Stomach smooth muscle (tissue), 2 donors: ENCODE measurements around the gene TUBAL3.

Source experiments
- H3K27ac ChIP-seq: one replicate; pipeline ENCODE4 v1.7.0; 2013; ENCODE audit warnings: mild to moderate bottlenecking, low read length, inconsistent platforms
- H3K27me3 ChIP-seq, 2 donors: one replicate each; pipeline ENCODE4 v1.7.0; 2013; ENCODE audit warnings: low read length in 2 of 2; ENCODE audit not compliant: insufficient read depth in 2 of 2, control insufficient read depth in 1 of 2
- H3K36me3 ChIP-seq, 2 donors: one replicate each; pipeline ENCODE4 v1.7.0; 2013; ENCODE audit warnings: low read length in 2 of 2; ENCODE audit not compliant: control insufficient read depth in 2 of 2, insufficient read depth in 2 of 2
- H3K4me1 ChIP-seq: one replicate; pipeline ENCODE4 v1.7.0; 2013; ENCODE audit warnings: low read length; ENCODE audit not compliant: control insufficient read depth, insufficient read depth
- H3K4me3 ChIP-seq, 2 donors: one replicate each; pipeline ENCODE4 v1.7.0; 2013; ENCODE audit warnings: low read length in 2 of 2
- H3K9ac ChIP-seq, 2 donors: one replicate each; pipeline ENCODE4 v1.7.0; 2013; ENCODE audit warnings: low read length in 2 of 2, mild to moderate bottlenecking in 1 of 2
- H3K9me3 ChIP-seq, 2 donors: one replicate each; pipeline ENCODE4 v1.7.0; 2013; ENCODE audit warnings: low read length in 2 of 2; ENCODE audit not compliant: control insufficient read depth in 2 of 2
- donor health status: healthy.
- donor health status: Pancreatic carcinoma.

Gene TUBAL3

GRCh38 chr10:5360318-5360915, 44.2 kb downstream of the TUBAL3 start:
- Histone ChIP-seq H3K4me1 (no peaks in the 10 kb centered on the region), H3K9me3 (no peaks in the 10 kb centered on the region), H3K27ac (no peak overlapping the region), H3K36me3 (no peaks in the 10 kb centered on the region), H3K27me3 (peaks cover 22 to 30% of the 10 kb centered on the region in 2 donors), H3K4me3 (no peak overlapping the region), H3K9ac (no peak overlapping the region)

- Histone ChIP-seq H3K4me3 (no peak overlapping the region), H3K27ac (no peak overlapping the region), H3K36me3 (no peaks in the 10 kb centered on the region)
Observed at GRCh38 chr10:5356302-5356763, 48.3 kb downstream of the TUBAL3 start.

DNA sequence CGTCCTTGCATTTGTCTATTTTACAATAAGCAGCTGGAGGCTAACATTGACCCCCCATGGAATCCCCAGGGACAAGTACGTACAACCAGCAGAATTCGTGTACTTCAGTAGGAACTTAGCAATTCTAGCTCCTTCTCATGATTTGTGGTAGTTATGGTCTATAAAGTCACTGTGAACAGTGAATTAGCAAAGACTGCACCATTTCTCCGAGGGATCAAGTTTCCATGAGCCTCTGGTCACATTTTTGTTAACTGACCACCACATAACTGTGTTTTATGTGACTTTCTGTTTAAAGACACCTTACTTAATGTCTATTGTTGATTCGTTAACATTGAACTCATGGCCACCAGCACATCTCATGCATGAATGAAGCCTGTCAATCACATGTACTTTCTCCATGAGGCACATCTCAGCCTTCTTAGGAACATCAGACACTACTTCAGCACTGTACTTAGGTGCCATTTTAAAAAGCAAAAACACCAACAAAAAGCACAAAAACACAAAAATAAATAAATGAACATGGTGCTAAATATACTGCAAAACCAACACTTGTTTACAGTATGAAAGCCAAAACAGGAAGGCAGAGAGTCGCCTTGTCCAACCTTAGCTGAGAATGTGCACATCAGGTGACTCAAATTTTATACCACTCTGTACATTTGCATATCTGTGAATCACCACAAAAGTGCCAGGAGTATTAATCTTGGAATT, 48.9 kb downstream of the TUBAL3 start:
- Histone ChIP-seq H3K4me1 (no peaks in the 10 kb centered on the region), H3K27me3 (peaks cover 2 to 7% of the 10 kb centered on the region in 2 donors)

More at GRCh38 chr10:5356302-5356763, 48.3 kb downstream of the TUBAL3 start:
- H3K4me1 ChIP-seq, result no peaks in the 10 kb centered on the region
- H3K9me3 ChIP-seq, result no peaks in the 10 kb centered on the region
- H3K27me3 ChIP-seq, result peaks cover 2 to 7% of the 10 kb centered on the region in 2 donors
- no peak overlapping the region for H3K9ac ChIP-seq

DNA sequence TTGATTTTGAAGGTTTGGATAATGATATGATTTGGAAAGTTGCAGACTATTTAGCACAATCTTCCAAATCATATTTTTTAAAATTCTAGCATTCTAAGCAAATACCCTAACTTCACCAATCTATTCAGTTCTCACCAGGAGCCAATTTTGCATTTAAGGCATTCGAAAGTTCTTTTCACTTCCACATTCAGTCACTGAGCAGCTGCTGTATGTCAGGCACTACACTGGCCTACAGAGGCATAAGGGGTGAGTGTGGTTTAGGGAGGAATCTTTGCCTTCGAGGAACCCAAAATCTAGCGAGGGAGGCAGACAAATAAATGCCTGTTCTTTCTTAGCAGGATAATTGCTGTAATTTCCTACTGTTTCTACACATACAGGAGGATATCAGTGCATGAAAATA, 50.6 kb downstream of the TUBAL3 start:
- H3K9me3 ChIP-seq, result no peaks in the 10 kb centered on the region
- H3K27ac ChIP-seq, result no peak overlapping the region
- H3K4me1 ChIP-seq, result no peaks in the 10 kb centered on the region
- H3K36me3 ChIP-seq, result no peaks in the 10 kb centered on the region
- H3K9ac ChIP-seq, result no peak overlapping the region
- H3K27me3 ChIP-seq, result peaks cover 2 to 7% of the 10 kb centered on the region in 2 donors
- H3K4me3 ChIP-seq, result no peak overlapping the region

More for the DNA sequence above, 48.9 kb downstream of the TUBAL3 start:
- H3K27ac ChIP-seq, result no peak overlapping the region
- no peaks in the 10 kb centered on the region for H3K9me3 ChIP-seq
- H3K36me3 ChIP-seq, result no peaks in the 10 kb centered on the region
- H3K4me3 ChIP-seq, result no peak overlapping the region
- no peak overlapping the region for H3K9ac ChIP-seq

DNA sequence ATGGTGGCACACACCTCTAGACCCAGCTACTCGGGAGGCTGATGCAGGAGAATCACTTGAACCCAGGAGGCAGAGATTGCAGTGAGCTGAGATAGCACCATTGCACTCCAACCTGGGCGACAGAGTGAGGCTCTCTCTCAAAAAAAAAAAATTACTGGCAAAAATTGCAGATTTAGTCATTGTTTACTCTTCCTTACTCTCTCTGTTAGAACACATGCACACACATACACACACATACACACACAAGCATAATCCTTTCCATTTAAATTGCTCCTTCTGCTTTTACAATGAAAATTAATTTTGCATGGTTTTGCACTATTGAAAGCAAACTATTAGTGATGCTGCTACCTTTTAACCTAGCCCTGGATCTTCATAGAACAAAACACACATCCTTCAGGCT, 55.3 kb downstream of the TUBAL3 start:
- Histone ChIP-seq H3K4me3 (no peak overlapping the region), H3K36me3 (no peaks in the 10 kb centered on the region), H3K9me3 (no peaks in the 10 kb centered on the region)

GRCh38 chr10:5346881-5347280, 57.7 kb downstream of the TUBAL3 start:
- Histone ChIP-seq H3K27me3 (no peaks in the 10 kb centered on the region), H3K9ac (no peak overlapping the region), H3K27ac (no peak overlapping the region), H3K4me3 (no peak overlapping the region), H3K4me1 (no peaks in the 10 kb centered on the region), H3K9me3 (no peaks in the 10 kb centered on the region), H3K36me3 (no peaks in the 10 kb centered on the region)

More for the DNA sequence above, 55.3 kb downstream of the TUBAL3 start:
- Histone ChIP-seq H3K27ac (no peak overlapping the region), H3K27me3 (no peaks in the 10 kb centered on the region), H3K9ac (no peak overlapping the region), H3K4me1 (no peaks in the 10 kb centered on the region)

- H3K9ac ChIP-seq, result no peak overlapping the region
- no peaks in the 10 kb centered on the region for H3K27me3 ChIP-seq
- H3K4me3 ChIP-seq, result no peak overlapping the region
- H3K9me3 ChIP-seq, result no peaks in the 10 kb centered on the region
- no peak overlapping the region for H3K27ac ChIP-seq
- no peaks in the 10 kb centered on the region for H3K4me1 ChIP-seq
- H3K36me3 ChIP-seq, result no peaks in the 10 kb centered on the region
Observed at GRCh38 chr10:5344746-5345145, 59.9 kb downstream of the TUBAL3 start.

- no peak overlapping the region for H3K27ac ChIP-seq
- H3K9me3 ChIP-seq, result no peaks in the 10 kb centered on the region
- H3K27me3 ChIP-seq, result no peaks in the 10 kb centered on the region
- no peak overlapping the region for H3K4me3 ChIP-seq
- H3K36me3 ChIP-seq, result no peaks in the 10 kb centered on the region
- H3K9ac ChIP-seq, result no peak overlapping the region
- H3K4me1 ChIP-seq, result no peaks in the 10 kb centered on the region
Observed at GRCh38 chr10:5343979-5344378, 60.6 kb downstream of the TUBAL3 start.

- H3K27me3 ChIP-seq, result no peaks in the 10 kb centered on the region
- H3K9ac ChIP-seq, result no peak overlapping the region
- no peaks in the 10 kb centered on the region for H3K4me1 ChIP-seq
- H3K36me3 ChIP-seq, result no peaks in the 10 kb centered on the region
- no peaks in the 10 kb centered on the region for H3K9me3 ChIP-seq
- H3K27ac ChIP-seq, result no peak overlapping the region
- no peak overlapping the region for H3K4me3 ChIP-seq
Observed at GRCh38 chr10:5343561-5343960, 61.1 kb downstream of the TUBAL3 start.
